GM12878 (cell line): ENCODE measurements around the gene MAPK13. TPM values are rescaled to one million over a fixed set of nuclear protein-coding genes. Genes with fewer than 3 reads are reported as not detected.

Source experiments
- ATAC-seq: fragments of 200-7000 bp; cut with Tn5 transposase; 3 replicates; pipeline ENCODE4 v1.9.1; 2020; ENCODE audit warnings: mild to moderate bottlenecking, moderate library complexity
- BruUV-seq: library from RNA; stranded (reverse); fragments of 400-500 nt; replicated peaks from 2 replicates; lab custom pipeline; 2021; lab: Mats Ljungman, UMichigan
- CTCF ChIA-PET: fragments of 300-600 bp; sonication (Branson Sonifier 250); formaldehyde crosslinking; extraction: SDS; loops from one replicate; lab custom pipeline; 2021; ENCODE audit warnings: inconsistent platforms; lab: Yijun Ruan, JAX
- POLR2A ChIA-PET: fragments of 350-600 bp; formaldehyde crosslinking; extraction: SDS; loops from one replicate; lab custom pipeline; 2021; ENCODE audit warnings: inconsistent platforms; lab: Charles Lee
- RAD21 ChIA-PET: fragments of 300-600 bp; sonication (Branson Sonifier 250); formaldehyde crosslinking; loops from one replicate; lab custom pipeline; 2023; ENCODE audit warnings: antibody characterized with exemption; ENCODE audit not compliant: unreplicated experiment; lab: Charles Lee
- SMC1A ChIA-PET: fragments of 300-600 bp; sonication (Branson Sonifier 250); formaldehyde crosslinking; loops from one replicate; lab custom pipeline; 2023; ENCODE audit not compliant: unreplicated experiment, uncharacterized antibody; lab: Charles Lee
- DNase-seq: peaks from one replicate; pipeline ENCODE4 v3.0.0-alpha.2; 2011; ENCODE audit warnings: low read depth, low spot score
- FAIRE-seq: peaks from 3 replicates; lab custom pipeline; 2011; peaks lifted over from hg19 to GRCh38; lab: Jason Lieb, UNC
- H2AFZ ChIP-seq: 2 replicates; pipeline ENCODE4 v1.6.0; 2011; ENCODE audit warnings: low read depth, low read length, control low read depth; ENCODE audit not compliant: control insufficient read depth
- H3K27ac ChIP-seq: 2 replicates; pipeline ENCODE4 v1.5.1; 2011; ENCODE audit warnings: control low read depth; ENCODE audit not compliant: control insufficient read depth, insufficient read depth
- H3K27me3 ChIP-seq, 2 experiments: replicated peaks in 1 of 2; 2 replicates each; pipeline versions ENCODE4 v1.6.0 to v1.6.1; 2011; ENCODE audit warnings: low read length in 1 of 2; ENCODE audit not compliant: control insufficient read depth in 2 of 2, insufficient read depth in 2 of 2
- H3K36me3 ChIP-seq, 2 experiments: 2 replicates each; pipeline ENCODE4 v1.5.1; 2011; ENCODE audit warnings: low read length in 1 of 2; ENCODE audit not compliant: control insufficient read depth in 2 of 2, insufficient read depth in 2 of 2
- H3K4me1 ChIP-seq: 2 replicates; pipeline ENCODE4 v1.6.1; 2011; ENCODE audit warnings: mild to moderate bottlenecking, low read length, moderate library complexity, mixed read lengths; ENCODE audit not compliant: control insufficient read depth, insufficient read depth
- H3K4me2 ChIP-seq: 2 replicates; pipeline ENCODE4 v1.6.0; 2011; ENCODE audit warnings: control low read depth; ENCODE audit not compliant: control insufficient read depth, insufficient read depth
- H3K4me3 ChIP-seq: fragments of 200-600 bp; sonication (generic); 2 replicates; pipeline ENCODE4 v1.5.1; 2016
- H3K79me2 ChIP-seq: 2 replicates; pipeline ENCODE4 v1.6.0; 2011; ENCODE audit warnings: low read length; ENCODE audit not compliant: control insufficient read depth, insufficient read depth
- H3K9ac ChIP-seq: 2 replicates; pipeline ENCODE4 v1.8.0; 2011; ENCODE audit warnings: low read length, control low read depth, mixed read lengths; ENCODE audit not compliant: control insufficient read depth, insufficient read depth
- H3K9me3 ChIP-seq: replicated peaks from 3 replicates; pipeline ENCODE4 v1.5.1; 2011; ENCODE audit warnings: mild to moderate bottlenecking, low read length; ENCODE audit not compliant: control insufficient read depth, insufficient read depth
- H4K20me1 ChIP-seq: 2 replicates; pipeline ENCODE4 v1.6.0; 2011; ENCODE audit not compliant: control insufficient read depth, insufficient read depth
- ASH2L ChIP-seq: fragments of 300-600, 200-600 bp; sonication (generic); IDR thresholded peaks from 2 replicates; pipeline ENCODE4 v1.6.1; 2017; ENCODE audit warnings: low read depth, mild to moderate bottlenecking, borderline replicate concordance
- BCL3 ChIP-seq: IDR thresholded peaks from 2 replicates; pipeline ENCODE4 v1.6.1; 2011; ENCODE audit warnings: borderline replicate concordance, low read depth, mild to moderate bottlenecking, moderate library complexity, low read length; ENCODE audit not compliant: insufficient read depth, poor library complexity, severe bottlenecking
- BHLHE40 ChIP-seq, 2 experiments: fragments of 450-650 bp in 1 of 2; IDR thresholded peaks; 2 replicates each; pipeline ENCODE4 v1.6.1; 2011 to 2017; ENCODE audit warnings: low read depth in 2 of 2, borderline replicate concordance in 1 of 2, improper control_type of control experiment in 1 of 2, low read length in 1 of 2, mild to moderate bottlenecking in 1 of 2
- DPF2 ChIP-seq: fragments of 450-650 bp; IDR thresholded peaks from 2 replicates; pipeline ENCODE4 v1.6.1; 2017; ENCODE audit warnings: mild to moderate bottlenecking
- EED ChIP-seq: sonication (generic); IDR thresholded peaks from 2 replicates; pipeline ENCODE4 v1.6.1; 2016; ENCODE audit warnings: antibody characterized with exemption, low read depth
- IKZF2 ChIP-seq, 2 experiments: fragments of 450-650 bp; IDR thresholded peaks; 2 replicates each; pipeline ENCODE4 v1.6.1; 2017; ENCODE audit warnings: mild to moderate bottlenecking in 2 of 2, moderate library complexity in 2 of 2
- IRF4 ChIP-seq: IDR thresholded peaks from 2 replicates; pipeline ENCODE4 v1.6.1; 2011; ENCODE audit warnings: low read depth, low read length
- MEF2B ChIP-seq: fragments of 450-650 bp; IDR thresholded peaks from 2 replicates; pipeline ENCODE4 v1.6.1; 2018; ENCODE audit warnings: mild to moderate bottlenecking, moderate library complexity; ENCODE audit not compliant: partially characterized antibody, poor library complexity, severe bottlenecking
- MLLT1 ChIP-seq: fragments of 450-650 bp; IDR thresholded peaks from 2 replicates; pipeline ENCODE4 v1.6.1; 2016; ENCODE audit warnings: mild to moderate bottlenecking
- MTA3 ChIP-seq: IDR thresholded peaks from 2 replicates; pipeline ENCODE4 v1.6.1; 2012; ENCODE audit warnings: low read length, inconsistent platforms, borderline replicate concordance
- PAX5 ChIP-seq: IDR thresholded peaks from 2 replicates; pipeline ENCODE4 v1.6.1; 2011; ENCODE audit warnings: low read depth, low read length, borderline replicate concordance
- PKNOX1 ChIP-seq: fragments of 450-650 bp; IDR thresholded peaks from 2 replicates; pipeline ENCODE4 v1.6.1; 2016; ENCODE audit warnings: mild to moderate bottlenecking
- RELA ChIP-seq: fragments of 450-650 bp; IDR thresholded peaks from 2 replicates; pipeline ENCODE4 v1.8.0; 2014; ENCODE audit warnings: borderline replicate concordance; ENCODE audit not compliant: partially characterized antibody
- SIX5 ChIP-seq: IDR thresholded peaks from 2 replicates; pipeline ENCODE4 v1.6.1; 2011; ENCODE audit warnings: mild to moderate bottlenecking, low read depth, low read length, moderate library complexity; ENCODE audit not compliant: severe bottlenecking
- SMARCA5 ChIP-seq: fragments of 450-650 bp; IDR thresholded peaks from 2 replicates; pipeline ENCODE4 v1.6.1; 2017; ENCODE audit warnings: mild to moderate bottlenecking
- SREBF2 ChIP-seq: IDR thresholded peaks from 2 replicates; pipeline ENCODE4 v1.6.1; 2012; ENCODE audit warnings: mild to moderate bottlenecking, low read length
- ZNF384 ChIP-seq: IDR thresholded peaks from 2 replicates; pipeline ENCODE4 v1.6.1; 2012; ENCODE audit warnings: low read depth, mild to moderate bottlenecking, low read length, improper control_type of control experiment, borderline replicate concordance
- WGBS: methylation state at CpG from one replicate; pipeline ENCODE4 v1.1.6; 2016; ENCODE audit warnings: low lambda C conversion rate; ENCODE audit not compliant: insufficient replicate concordance, insufficient coverage; ENCODE audit errors: missing lambda C conversion rate; 5-methylcytosine and 5-hydroxymethylcytosine counted together
- in situ Hi-C: fragments of 300-500 bp; cut with MboI; formaldehyde crosslinking; loops from 9 replicates; pipeline ENCODE4 v1.14.3; 2018; ENCODE audit warnings: mixed read lengths
- intact Hi-C: fragments of 100-400 bp; cut with micrococcal nuclease; formaldehyde crosslinking; loops from one replicate; pipeline ENCODE4 v1.14.2; 2022; ENCODE audit not compliant: unreplicated experiment
- polyA plus RNA-seq, 11 experiments: library from polyadenylated mRNA; depleted of rRNA in 4 of 11; unstranded in 6 of 11; stranded (reverse) in 5 of 11; fragments of >200 nt; fragmentation: Nextera tagmentation in 4 of 11; fragmentation: Illumina TruSeq in 1 of 11; extraction: Ambion mirVana in 4 of 11; extraction: Trizol in 1 of 11; gene quantifications; 1 replicate in 1 of 11; 2 replicates in 10 of 11; pipeline versions ENCODE4 v1.2.1 to v1.2.3, GENCODE V29; 2011 to 2016; ENCODE audit warnings: inconsistent platforms in 2 of 11, missing spikeins in 2 of 11, low read depth in 1 of 11
- total RNA-seq, 4 experiments: library from RNA; depleted of rRNA in 3 of 4; stranded (reverse); fragments of >200 nt in 3 of 4; fragmentation: Illumina TruSeq in 1 of 4; extraction: Trizol in 1 of 4; gene quantifications; 2 replicates each; pipeline versions ENCODE4 v1.2.1 to v1.2.3, GENCODE V29; 2013 to 2021

The MAPK13 gene
- total and polyA plus RNA-seq, 10 of the 15 experiments (the other 5 are each of a cell fraction or from before 2014, with no cell fraction given): 1.8 to 48.0 (median 37.5) TPM

GRCh38 chr6:36138667-36139066 lies 8.4 kb downstream of the MAPK13 start:
- FAIRE-seq: no peak
- no peaks in the 10 kb centered on the region for H3K36me3 ChIP-seq
- ChIA-PET CTCF (interaction anchor here (0.8 to 1.8 kb wide), 4 partner anchors 8 to 163 kb away, joined by 3 to 9 read pairs (median 3); partner anchors contain the start of gene MAPK13), SMC1A (interaction anchor here (0.5 to 0.7 kb wide), 2 partner anchors 13 to 216 kb away, joined by 3 to 4 read pairs; no protein-coding TSS in a partner anchor), POLR2A (no interaction called here), RAD21 (interaction anchor here (0.8 to 1.0 kb wide), 2 partner anchors 33 to 56 kb away, joined by 3 to 6 read pairs; no protein-coding TSS in a partner anchor)
- ATAC-seq: no peak
- intact Hi-C loops: no loop called here
- no peaks in the 10 kb centered on the region for H4K20me1 ChIP-seq
- BruUV-seq: no TSS peak
- H3K4me3 ChIP-seq: no peak overlapping the region
- H3K9ac ChIP-seq: no peak overlapping the region
- H3K27me3 ChIP-seq: no peaks in the 10 kb centered on the region
- no peak for DNase-seq
- in situ Hi-C loops: no loop called here
- H3K4me2 ChIP-seq: no peak overlapping the region
- no peaks in the 10 kb centered on the region for H3K79me2 ChIP-seq
- H3K27ac ChIP-seq: no peak overlapping the region
- WGBS: 66% methylated on average over 15 of the region's 15 CpGs
- peaks cover 6% of the 10 kb centered on the region; the same call in 1 of the 2 replicates for H3K4me1 ChIP-seq
- H3K9me3 ChIP-seq: no peaks in the 10 kb centered on the region
- no peak overlapping the region for H2AFZ ChIP-seq
- TF ChIP-seq BCL3: no peak
- no peak for TF ChIP-seq RELA
- no peak for TF ChIP-seq ASH2L
- no peak for TF ChIP-seq MEF2B
- TF ChIP-seq IKZF2 (IDR thresholded peaks at IDR 0.05): no peak
- TF ChIP-seq SIX5: no peak
- no peak for TF ChIP-seq EED
- TF ChIP-seq ZNF384: no peak
- no peak for TF ChIP-seq SMARCA5
- no peak for TF ChIP-seq MTA3
- no peak for TF ChIP-seq MLLT1
- TF ChIP-seq PKNOX1: no peak
- no peak for TF ChIP-seq PAX5
- no peak for TF ChIP-seq SREBF2
- no peak for TF ChIP-seq BHLHE40 (IDR thresholded peaks at IDR 0.05; ENCODE audit: borderline replicate concordance in 1 of 2, low read depth in 2 of 2, low read length in 1 of 2)
- TF ChIP-seq DPF2: no peak
- TF ChIP-seq IRF4: no peak
